Measurements from ENCODE around the gene CD300LB. TPM values are rescaled to one million over a fixed set of nuclear protein-coding genes. Genes with fewer than 3 reads are reported as not detected.
A peak's percentile ranks its signal among the peaks of the same experiment; 100 is the strongest.

CD300LB gene
- total and polyA plus RNA-seq, 10 of the 15 experiments (the other 5 are each of a cell fraction or from before 2014, with no cell fraction given) = 0.08 to 0.57 (median 0.25) TPM; not detected in 4

GRCh38 chr17:74520790-74521480 lies 10.3 kb downstream of the CD300LB start:
- H3K36me3 ChIP-seq (ENCODE audit: control insufficient read depth in 2 of 2, insufficient read depth in 2 of 2, low read length in 1 of 2) = no peaks in the 10 kb centered on the region
- no peaks in the 10 kb centered on the region; the same call in 2 of the 3 replicates for H3K9me3 ChIP-seq (replicated peaks; ENCODE audit: control insufficient read depth, insufficient read depth, low read length)
- DNase-seq (ENCODE audit: low read depth, low spot score) = no peak
- ATAC-seq = no peak
- CTCF ChIA-PET = interaction anchor here (0.6 to 2.1 kb wide), 6 partner anchors 8 to 312 kb away, joined by 3 to 14 read pairs (median 3); partner anchors contain the start of genes CD300LB and GPR142
- no peaks in the 10 kb centered on the region; a peak in 1 of 4 replicates for H3K27me3 ChIP-seq (replicated peaks in 1 of 2; ENCODE audit: control insufficient read depth in 2 of 2, insufficient read depth in 2 of 2, low read length in 1 of 2)
- no peak overlapping the region for H3K4me3 ChIP-seq
- H3K9ac ChIP-seq (ENCODE audit: control insufficient read depth, insufficient read depth, low read length) = no peak overlapping the region
- no peak overlapping the region for H3K27ac ChIP-seq (ENCODE audit: control insufficient read depth, insufficient read depth)
- POLR2A ChIA-PET = no interaction called here
- in situ Hi-C loops (cut with MboI) (no loop called here), intact Hi-C loops (cut with micrococcal nuclease; ENCODE audit: unreplicated experiment) (no loop called here)
- FAIRE-seq = no peak
- H3K79me2 ChIP-seq (ENCODE audit: control insufficient read depth, insufficient read depth, low read length) = no peaks in the 10 kb centered on the region
- TF ChIP-seq CBFB (IDR thresholded peaks at IDR 0.05; ENCODE audit: low read depth) = no peak
- no peak for TF ChIP-seq E4F1 (IDR thresholded peaks at IDR 0.05; ENCODE audit: borderline replicate concordance, partially characterized antibody)
- TF ChIP-seq ZNF217 (IDR thresholded peaks at IDR 0.05) = 0 out of 2 replicates have a peak, but pooled peaks have one; percentile 5
- RAD21 ChIA-PET (ENCODE audit: unreplicated experiment) = interaction anchor here (0.6 to 1.2 kb wide), 4 partner anchors 8 to 234 kb away, joined by 3 to 7 read pairs (median 4); no protein-coding TSS in a partner anchor
- no peaks in the 10 kb centered on the region for H4K20me1 ChIP-seq (ENCODE audit: control insufficient read depth, insufficient read depth)
- SMC1A ChIA-PET (ENCODE audit: uncharacterized antibody, unreplicated experiment) = interaction anchor here (0.7 to 4.0 kb wide), 7 partner anchors 9 to 142 kb away, joined by 3 to 21 read pairs (median 4); partner anchors contain the start of gene CD300LB
- WGBS (ENCODE audit: insufficient coverage, insufficient replicate concordance, low lambda C conversion rate, missing lambda C conversion rate) = 77% methylated on average over 21 of the region's 21 CpGs
- H3K4me1 ChIP-seq (ENCODE audit: control insufficient read depth, insufficient read depth, low read length) = peaks cover 10% of the 10 kb centered on the region
- no TSS peak for BruUV-seq (replicated peaks)
- H3K4me2 ChIP-seq (ENCODE audit: control insufficient read depth, insufficient read depth) = no peak overlapping the region
- no peak overlapping the region for H2AFZ ChIP-seq (ENCODE audit: control insufficient read depth, low read depth, low read length)

All from GM12878 (cell line).